Measurements from ENCODE around the gene ULK1.

Gene ULK1

DNA sequence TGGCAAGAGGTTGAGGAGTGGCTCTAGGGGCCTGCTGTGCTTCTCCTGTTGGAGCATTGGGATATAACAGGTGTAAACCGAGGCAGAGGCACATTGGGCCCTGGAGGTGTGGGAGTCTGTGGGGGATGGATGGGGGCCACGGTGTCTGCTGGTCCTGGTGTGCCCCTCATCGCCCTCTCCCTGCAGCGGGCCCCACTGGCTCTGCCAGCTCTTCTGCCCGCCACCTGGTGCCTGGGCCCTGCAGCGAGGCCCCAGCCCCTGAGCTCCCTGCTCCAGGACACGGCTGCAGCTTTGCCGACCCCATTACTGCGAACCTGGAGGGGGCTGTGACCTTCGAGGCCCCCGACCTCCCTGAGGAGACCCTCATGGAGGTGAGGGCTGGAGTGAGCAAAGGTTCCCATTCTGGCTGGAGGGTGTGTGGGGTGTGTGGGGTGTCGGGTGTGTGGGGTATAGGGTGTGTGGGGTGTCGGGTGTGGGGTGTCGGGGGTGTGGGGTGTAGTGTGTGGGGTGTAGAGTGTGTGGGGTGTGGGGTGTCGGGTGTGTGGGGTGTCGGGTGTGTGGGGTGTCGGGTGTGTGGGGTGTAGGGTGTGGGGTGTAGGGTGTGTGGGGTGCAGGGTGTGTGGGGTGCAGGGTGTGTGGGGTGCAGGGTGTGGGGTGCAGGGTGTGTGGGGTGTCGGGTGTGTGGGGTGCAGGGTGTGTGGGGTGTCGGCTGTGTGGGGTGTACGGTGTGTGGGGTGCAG lies 24.1 kb downstream of the ULK1 start:
- no peak overlapping the region for H3K27ac ChIP-seq
- H3K36me3 ChIP-seq (ENCODE audit: insufficient read depth, low read length), result peaks cover 38% of the 10 kb centered on the region; the same call in 1 of the 2 replicates
- H3K4me3 ChIP-seq, result no peak overlapping the region
- H3K9ac ChIP-seq (ENCODE audit: insufficient read length), result no peak overlapping the region
- TF ChIP-seq EZH2 (IDR thresholded peaks at IDR 0.05) (no peak), FOXP2 (optimal IDR thresholded peaks at IDR 0.05; ENCODE audit: control extremely low read depth, extremely low read length, insufficient read depth) (no peak), POLR2AphosphoS5 (IDR thresholded peaks at IDR 0.05; ENCODE audit: borderline replicate concordance, low read depth, low read length) (no peak)
- DNase-seq (ENCODE audit: low read depth, low spot score), result no peak
- H3K9me3 ChIP-seq (ENCODE audit: low read depth, low read length), result no peaks in the 10 kb centered on the region

DNA sequence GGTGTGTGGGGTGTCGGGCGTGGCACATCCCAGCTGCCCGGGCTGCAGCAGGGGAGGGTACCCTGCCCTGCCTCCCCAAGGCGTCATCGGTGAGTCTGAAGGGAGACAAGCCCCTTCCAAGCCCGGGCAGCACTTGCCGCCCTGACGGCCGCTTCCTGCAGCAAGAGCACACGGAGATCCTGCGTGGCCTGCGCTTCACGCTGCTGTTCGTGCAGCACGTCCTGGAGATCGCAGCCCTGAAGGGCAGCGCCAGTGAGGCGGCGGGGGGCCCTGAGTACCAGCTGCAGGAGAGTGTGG lies 24.6 kb downstream of the ULK1 start:
- no peak for DNase-seq (ENCODE audit: low read depth, low spot score)
- Histone ChIP-seq H3K4me3 (no peak overlapping the region), H3K27ac (no peak overlapping the region), H3K9ac (ENCODE audit: insufficient read length) (no peak overlapping the region), H3K36me3 (ENCODE audit: insufficient read depth, low read length) (peaks cover 34% of the 10 kb centered on the region; the same call in 1 of the 2 replicates), H3K9me3 (ENCODE audit: low read depth, low read length) (no peaks in the 10 kb centered on the region)
- TF ChIP-seq FOXP2 (optimal IDR thresholded peaks at IDR 0.05; ENCODE audit: control extremely low read depth, extremely low read length, insufficient read depth) (no peak), POLR2AphosphoS5 (IDR thresholded peaks at IDR 0.05; ENCODE audit: borderline replicate concordance, low read depth, low read length) (no peak), EZH2 (IDR thresholded peaks at IDR 0.05) (no peak)

DNA sequence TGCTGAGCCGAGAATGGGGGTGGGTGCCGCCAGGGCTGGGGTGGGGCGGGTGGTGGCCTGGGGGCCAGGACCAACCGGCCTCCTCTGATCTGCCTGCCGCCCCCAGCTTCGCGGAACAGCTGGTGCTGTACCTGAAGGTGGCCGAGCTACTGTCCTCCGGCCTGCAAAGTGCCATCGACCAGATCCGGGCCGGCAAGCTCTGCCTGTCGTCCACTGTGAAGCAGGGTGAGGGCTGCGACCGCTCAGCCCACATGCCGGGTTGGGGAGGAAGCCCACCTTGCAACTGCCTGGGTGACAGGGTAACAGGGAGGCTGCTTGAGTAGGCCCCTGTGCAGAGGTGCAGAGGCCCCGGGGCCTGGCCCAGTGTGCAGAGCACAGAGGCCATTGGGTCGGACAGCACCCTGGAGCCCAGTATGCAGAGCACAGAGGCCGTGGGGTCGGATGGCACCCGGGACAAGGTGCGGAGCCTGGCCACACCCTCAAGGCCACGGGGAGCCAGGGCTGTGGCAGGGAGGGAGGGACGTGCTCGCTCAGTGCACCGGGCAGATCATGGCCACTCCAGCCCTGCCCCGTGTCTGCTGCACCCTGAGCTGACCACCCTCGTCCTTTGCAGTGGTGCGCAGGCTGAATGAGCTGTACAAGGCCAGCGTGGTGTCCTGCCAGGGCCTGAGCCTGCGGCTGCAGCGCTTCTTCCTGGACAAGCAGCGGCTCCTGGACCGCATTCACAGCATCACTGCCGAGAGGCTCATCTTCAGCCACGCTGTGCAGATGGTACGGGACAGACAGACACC lies 25.1 kb downstream of the ULK1 start:
- H3K9me3 ChIP-seq (ENCODE audit: low read depth, low read length), result no peaks in the 10 kb centered on the region
- H3K36me3 ChIP-seq (ENCODE audit: insufficient read depth, low read length), result peaks cover 29% of the 10 kb centered on the region; the same call in 1 of the 2 replicates
- no peak for TF ChIP-seq EZH2 (IDR thresholded peaks at IDR 0.05)
- no peak for TF ChIP-seq FOXP2 (optimal IDR thresholded peaks at IDR 0.05; ENCODE audit: control extremely low read depth, extremely low read length, insufficient read depth)
- no peak for TF ChIP-seq POLR2AphosphoS5 (IDR thresholded peaks at IDR 0.05; ENCODE audit: borderline replicate concordance, low read depth, low read length)

DNA sequence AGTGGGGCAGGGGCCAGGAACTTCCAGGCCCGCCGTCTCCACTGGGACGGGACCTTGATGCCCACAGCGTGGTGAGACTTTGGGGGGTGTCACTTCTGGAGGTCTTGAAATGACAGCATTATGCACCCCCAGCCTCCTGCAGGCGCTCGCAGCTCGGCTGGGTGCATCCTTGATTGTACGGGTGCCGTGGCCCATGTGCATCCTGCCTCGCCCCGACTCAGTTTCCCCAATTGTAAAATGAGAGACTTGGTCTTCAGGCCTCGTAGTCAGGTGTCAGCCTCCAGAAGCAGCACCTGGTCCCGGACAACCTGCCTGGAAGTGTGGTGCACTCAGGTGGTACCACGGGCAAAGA lies 25.7 kb downstream of the ULK1 start:
- no peak overlapping the region for H3K9ac ChIP-seq (ENCODE audit: insufficient read length)
- peaks cover 23% of the 10 kb centered on the region; the same call in 1 of the 2 replicates for H3K36me3 ChIP-seq (ENCODE audit: insufficient read depth, low read length)
- TF ChIP-seq POLR2AphosphoS5 (IDR thresholded peaks at IDR 0.05; ENCODE audit: borderline replicate concordance, low read depth, low read length) (no peak), FOXP2 (optimal IDR thresholded peaks at IDR 0.05; ENCODE audit: control extremely low read depth, extremely low read length, insufficient read depth) (no peak), EZH2 (IDR thresholded peaks at IDR 0.05) (no peak)
- no peak overlapping the region for H3K27ac ChIP-seq
- no peak overlapping the region for H3K4me3 ChIP-seq
- no peak for DNase-seq (ENCODE audit: low read depth, low spot score)
- no peaks in the 10 kb centered on the region for H3K9me3 ChIP-seq (ENCODE audit: low read depth, low read length)

More for the DNA sequence above, 25.1 kb downstream of the ULK1 start:
- Histone ChIP-seq H3K27ac (no peak overlapping the region), H3K9ac (ENCODE audit: insufficient read length) (no peak overlapping the region), H3K4me3 (no peak overlapping the region)
- no peak for DNase-seq (ENCODE audit: low read depth, low spot score)

DNA sequence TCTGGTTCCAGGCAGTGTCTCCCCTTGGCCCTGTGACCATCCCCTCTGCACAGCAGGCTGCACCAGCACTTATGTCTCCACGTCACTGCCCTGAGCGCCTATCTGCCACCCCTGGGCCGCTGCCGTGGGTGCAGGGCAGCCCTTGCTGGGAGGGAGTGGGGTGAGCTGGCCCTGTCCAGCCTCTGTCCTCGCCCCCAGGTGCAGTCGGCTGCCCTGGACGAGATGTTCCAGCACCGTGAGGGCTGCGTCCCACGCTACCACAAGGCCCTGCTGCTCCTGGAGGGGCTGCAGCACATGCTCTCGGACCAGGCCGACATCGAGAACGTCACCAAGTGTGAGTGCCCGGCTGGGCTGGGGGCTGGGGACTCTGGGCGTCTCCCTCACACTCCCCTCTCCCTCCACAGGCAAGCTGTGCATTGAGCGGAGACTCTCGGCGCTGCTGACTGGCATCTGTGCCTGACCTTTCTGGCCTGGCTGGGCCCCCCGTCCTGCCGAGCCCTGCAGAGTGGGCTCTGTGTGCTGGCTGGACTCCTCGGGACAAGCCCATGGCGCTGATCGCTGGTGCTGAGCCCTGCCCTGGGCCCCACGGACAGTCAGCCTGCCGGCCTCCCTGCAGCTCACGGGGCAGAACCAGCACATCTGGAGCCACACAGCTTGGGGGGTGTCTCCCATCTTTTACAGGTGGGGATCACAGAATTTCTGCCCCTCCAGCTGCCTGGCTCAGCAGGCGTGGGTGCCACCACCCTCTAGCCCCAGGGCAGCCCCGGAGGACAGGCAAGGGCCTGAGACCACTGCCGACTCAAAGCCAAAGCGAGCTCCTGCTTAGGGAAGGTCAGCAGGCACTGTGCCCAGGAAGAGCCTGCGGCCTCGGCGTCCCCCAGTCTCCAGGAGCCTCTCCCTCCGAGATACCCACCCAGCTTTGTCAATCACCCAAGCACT lies 26.7 kb downstream of the ULK1 start:
- Histone ChIP-seq H3K36me3 (ENCODE audit: insufficient read depth, low read length) (peaks cover 15% of the 10 kb centered on the region; the same call in 1 of the 2 replicates), H3K9me3 (ENCODE audit: low read depth, low read length) (no peaks in the 10 kb centered on the region), H3K9ac (ENCODE audit: insufficient read length) (no peak overlapping the region), H3K4me3 (no peak overlapping the region), H3K27ac (no peak overlapping the region)
- DNase-seq (ENCODE audit: low read depth, low spot score), result no peak
- TF ChIP-seq FOXP2 (optimal IDR thresholded peaks at IDR 0.05; ENCODE audit: control extremely low read depth, extremely low read length, insufficient read depth) (no peak), POLR2AphosphoS5 (IDR thresholded peaks at IDR 0.05; ENCODE audit: borderline replicate concordance, low read depth, low read length) (no peak), EZH2 (IDR thresholded peaks at IDR 0.05) (no peak)

DNA sequence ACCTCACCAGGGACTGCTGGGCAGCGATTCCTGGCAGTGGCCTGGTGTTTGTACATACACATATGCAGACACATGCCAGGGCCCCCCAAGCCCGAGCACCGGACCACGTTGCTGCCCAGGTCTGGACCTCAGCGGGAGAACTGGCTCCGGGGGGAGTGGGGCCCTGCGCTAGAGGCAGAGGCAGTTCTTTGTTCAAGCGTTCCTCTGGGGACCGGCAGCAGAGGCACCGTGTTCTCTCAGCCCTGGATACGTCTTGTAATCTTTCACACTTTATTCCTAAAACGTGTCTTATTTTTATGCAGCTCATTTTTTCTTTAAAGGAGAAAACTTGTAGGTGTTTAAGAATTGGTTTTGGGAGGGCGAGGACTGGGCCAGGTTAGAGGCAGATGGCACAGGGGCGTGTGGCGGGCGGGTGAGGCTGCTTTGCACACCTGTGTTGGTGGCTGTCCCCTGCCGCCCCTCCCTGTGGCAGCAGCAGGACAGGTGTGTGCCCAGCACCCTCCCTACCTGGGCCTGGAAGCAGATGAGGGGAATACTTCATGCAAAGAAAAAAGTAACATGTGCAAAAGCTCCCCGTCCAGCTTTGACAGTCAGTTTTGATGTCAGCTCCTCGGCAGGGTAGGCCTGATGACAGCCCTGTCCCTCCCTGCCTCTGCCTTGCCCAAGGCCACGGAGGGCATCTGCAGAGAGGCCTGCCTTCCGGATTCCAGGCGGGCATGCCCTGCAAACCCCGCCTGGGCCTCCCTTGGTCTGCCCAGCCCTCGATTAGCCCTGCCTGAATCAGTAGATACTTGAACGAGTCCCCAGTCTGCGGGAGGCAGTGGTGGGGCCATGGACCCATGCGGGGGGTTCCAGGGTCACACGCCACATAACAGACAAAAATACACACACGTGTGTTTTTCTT lies 27.7 kb downstream of the ULK1 start:
- no peaks in the 10 kb centered on the region for H3K9me3 ChIP-seq (ENCODE audit: low read depth, low read length)
- DNase-seq (ENCODE audit: low read depth, low spot score), result no peak
- no peak overlapping the region for H3K4me3 ChIP-seq
- peaks cover 10% of the 10 kb centered on the region; the same call in 1 of the 2 replicates for H3K36me3 ChIP-seq (ENCODE audit: insufficient read depth, low read length)
- H3K27ac ChIP-seq, result no peak overlapping the region
- TF ChIP-seq EZH2 (IDR thresholded peaks at IDR 0.05) (no peak), POLR2AphosphoS5 (IDR thresholded peaks at IDR 0.05; ENCODE audit: borderline replicate concordance, low read depth, low read length) (no peak), FOXP2 (optimal IDR thresholded peaks at IDR 0.05; ENCODE audit: control extremely low read depth, extremely low read length, insufficient read depth) (no peak)
- no peak overlapping the region for H3K9ac ChIP-seq (ENCODE audit: insufficient read length)

DNA sequence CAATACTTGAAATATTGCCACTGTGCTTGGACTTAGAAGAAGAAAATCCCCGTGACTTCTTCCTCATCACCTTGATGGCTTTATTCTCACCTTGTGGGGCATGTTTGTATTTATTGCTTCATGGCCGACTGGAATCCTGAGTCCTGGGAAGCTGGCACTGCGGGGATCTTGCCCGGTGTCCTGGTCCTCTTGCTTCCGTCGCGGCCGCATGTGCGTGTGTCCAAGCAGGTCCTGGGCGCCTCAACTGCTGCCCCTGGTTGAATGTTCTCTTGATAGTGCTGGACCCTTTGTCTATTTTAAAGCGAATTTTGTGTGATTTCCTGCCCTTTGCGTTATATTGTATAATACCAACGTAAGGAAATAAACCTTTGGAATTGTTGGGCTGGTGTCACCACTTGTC lies 28.4 kb downstream of the ULK1 start:
- Histone ChIP-seq H3K9ac (ENCODE audit: insufficient read length) (no peak overlapping the region), H3K27ac (no peak overlapping the region), H3K36me3 (ENCODE audit: insufficient read depth, low read length) (peaks cover 10% of the 10 kb centered on the region; the same call in 1 of the 2 replicates), H3K4me3 (no peak overlapping the region), H3K9me3 (ENCODE audit: low read depth, low read length) (no peaks in the 10 kb centered on the region)
- TF ChIP-seq EZH2 (IDR thresholded peaks at IDR 0.05) (no peak), FOXP2 (optimal IDR thresholded peaks at IDR 0.05; ENCODE audit: control extremely low read depth, extremely low read length, insufficient read depth) (no peak), POLR2AphosphoS5 (IDR thresholded peaks at IDR 0.05; ENCODE audit: borderline replicate concordance, low read depth, low read length) (no peak)
- DNase-seq (ENCODE audit: low read depth, low spot score), result no peak
